ENCODE measurements around the gene NAPB.

GRCh38 chr20:23336476-23336875 is 84.8 kb downstream of the NAPB start:
- TF ChIP-seq EP300 (IDR thresholded peaks at IDR 0.05; ENCODE audit: low read depth) (no peak), CTCF (IDR thresholded peaks at IDR 0.05) (no peak)

All from transverse colon (tissue), 3 donors.